ENCODE data around the gene PACRG. TPM values are rescaled to one million over a fixed set of nuclear protein-coding genes. Genes with fewer than 3 reads are reported as not detected.
A peak's percentile ranks its signal among the peaks of the same experiment; 100 is the strongest.

PACRG gene
- total and polyA plus RNA-seq, 2 of the 13 experiments (the other 11 are each of a cell fraction or from before 2014, with no cell fraction given), result 0.13 TPM; not detected in 1

- peak; percentile 79; the same call in 1 of the 2 replicates for TF ChIP-seq YEATS2 (CRISPR knock-in tag; IDR thresholded peaks at IDR 0.05; ENCODE audit: borderline replicate concordance)
- peak; percentile 34; the same call in 1 of the 2 replicates for TF ChIP-seq ZNF460 (CRISPR knock-in tag; IDR thresholded peaks at IDR 0.05; ENCODE audit: borderline replicate concordance)
- peak; percentile 5; the same call in 1 of the 2 replicates for TF ChIP-seq STAG1 (CRISPR knock-in tag; IDR thresholded peaks at IDR 0.05)
- TF ChIP-seq ZNF230 (CRISPR knock-in tag; IDR thresholded peaks at IDR 0.05), result 0 out of 2 replicates have a peak, but pooled peaks have one; percentile 83
- no peak for TF ChIP-seq PREB (CRISPR knock-in tag; IDR thresholded peaks at IDR 0.05)
- peak; percentile 88 for TF ChIP-seq ETV6 (CRISPR knock-in tag; conservative IDR thresholded peaks at IDR 0.05)
- TF ChIP-seq ZNF354B (CRISPR knock-in tag; IDR thresholded peaks at IDR 0.05), result peak; percentile 66; the same call in 1 of the 2 replicates
- no peak for TF ChIP-seq PRDM15 (CRISPR knock-in tag; IDR thresholded peaks at IDR 0.05)
- TF ChIP-seq ZNF816 (CRISPR knock-in tag; IDR thresholded peaks at IDR 0.05; ENCODE audit: borderline replicate concordance), result 0 out of 2 replicates have a peak, but pooled peaks have one; percentile 75
- no peak for TF ChIP-seq PTBP1 (IDR thresholded peaks at IDR 0.05; ENCODE audit: low read depth, low read length, poor library complexity, severe bottlenecking)
- no peak for TF ChIP-seq BATF2 (CRISPR knock-in tag; IDR thresholded peaks at IDR 0.05)
- peak; percentile 87 for TF ChIP-seq POGK (CRISPR knock-in tag; conservative IDR thresholded peaks at IDR 0.05)
- peak; percentile 77; the same call in 1 of the 2 replicates for TF ChIP-seq ZNF232 (CRISPR knock-in tag; IDR thresholded peaks at IDR 0.05; ENCODE audit: borderline replicate concordance)
- no peak for TF ChIP-seq ZNF496 (CRISPR knock-in tag; IDR thresholded peaks at IDR 0.05; ENCODE audit: insufficient replicate concordance)
- 0 out of 2 replicates have a peak, but pooled peaks have one; percentile 56 for TF ChIP-seq CERS6 (CRISPR knock-in tag; IDR thresholded peaks at IDR 0.05)
- TF ChIP-seq FOXP1 (IDR thresholded peaks at IDR 0.05), result no peak
- TF ChIP-seq FOXP1 (CRISPR knock-in tag; IDR thresholded peaks at IDR 0.05), result no peak
- peak; percentile 95 for TF ChIP-seq ZNF350 (CRISPR knock-in tag; IDR thresholded peaks at IDR 0.05; ENCODE audit: borderline replicate concordance, low read depth)
- TF ChIP-seq NFIB (CRISPR knock-in tag; IDR thresholded peaks at IDR 0.05; ENCODE audit: borderline replicate concordance), result no peak
- peak; percentile 95 for TF ChIP-seq ZFY (CRISPR knock-in tag; IDR thresholded peaks at IDR 0.05)
- TF ChIP-seq MBNL3 (CRISPR knock-in tag; conservative IDR thresholded peaks at IDR 0.05), result no peak
These were observed at the start of gene PACRG, which contains the start of gene PRKN (continued) for GRCh38 chr6:162727322-162728182.
